H1 (cell line): ENCODE results near the gene MACROD2.

ENCODE experiments used
- CTCF ChIP-seq, 3 experiments: IDR thresholded peaks; 1 replicate in 2 of 3; 2 replicates in 1 of 3; pipeline versions ENCODE4 v1.5.1 to v1.6.1; 2011; ENCODE audit warnings: low read length in 3 of 3, mild to moderate bottlenecking in 3 of 3, inconsistent platforms in 2 of 3, low read depth in 1 of 3, moderate library complexity in 1 of 3; ENCODE audit not compliant: insufficient read depth in 1 of 3; ENCODE audit errors: control extremely low read depth in 1 of 3
- GABPA ChIP-seq: IDR thresholded peaks from 2 replicates; pipeline ENCODE4 v1.6.1; 2011; ENCODE audit warnings: mild to moderate bottlenecking, low read length, moderate library complexity, borderline replicate concordance; ENCODE audit not compliant: insufficient read depth
- HDAC2 ChIP-seq, 2 experiments: fragments of 300-600 bp in 1 of 2; sonication (generic) in 1 of 2; IDR thresholded peaks; 2 replicates each; pipeline ENCODE4 v1.6.1; 2011 to 2012; ENCODE audit warnings: low read depth in 2 of 2, low read length in 2 of 2, mild to moderate bottlenecking in 2 of 2, moderate library complexity in 2 of 2, borderline replicate concordance in 1 of 2, inconsistent platforms in 1 of 2
- KDM5A ChIP-seq: fragments of 200-600 bp; IDR thresholded peaks from 2 replicates; pipeline ENCODE4 v1.7.1; 2012; ENCODE audit warnings: mild to moderate bottlenecking, low read length, inconsistent platforms, mixed read lengths
- MAX ChIP-seq: IDR thresholded peaks from 2 replicates; pipeline ENCODE4 v1.6.1; 2012; ENCODE audit warnings: inconsistent platforms
- POLR2AphosphoS5 ChIP-seq: IDR thresholded peaks from 2 replicates; pipeline ENCODE4 v1.6.1; 2011; ENCODE audit warnings: low read depth, low read length
- SIRT6 ChIP-seq: IDR thresholded peaks from one replicate; pipeline ENCODE4 v1.7.1; 2012; ENCODE audit warnings: low read length, inconsistent platforms

GRCh38 chr20:14178528-14178927 lies 183.2 kb downstream of the MACROD2 start:
- TF ChIP-seq CTCF (IDR thresholded peaks at IDR 0.05; ENCODE audit: control extremely low read depth in 1 of 3, insufficient read depth in 1 of 3, low read depth in 1 of 3, low read length in 3 of 3) (no peak), MAX (no peak), SIRT6 (no peak), POLR2AphosphoS5 (no peak), GABPA (no peak), KDM5A (no peak), HDAC2 (IDR thresholded peaks at IDR 0.05; ENCODE audit: borderline replicate concordance in 1 of 2, low read depth in 2 of 2, low read length in 2 of 2) (no peak)
